ENCODE measurements around the gene UCN2.

DNA sequence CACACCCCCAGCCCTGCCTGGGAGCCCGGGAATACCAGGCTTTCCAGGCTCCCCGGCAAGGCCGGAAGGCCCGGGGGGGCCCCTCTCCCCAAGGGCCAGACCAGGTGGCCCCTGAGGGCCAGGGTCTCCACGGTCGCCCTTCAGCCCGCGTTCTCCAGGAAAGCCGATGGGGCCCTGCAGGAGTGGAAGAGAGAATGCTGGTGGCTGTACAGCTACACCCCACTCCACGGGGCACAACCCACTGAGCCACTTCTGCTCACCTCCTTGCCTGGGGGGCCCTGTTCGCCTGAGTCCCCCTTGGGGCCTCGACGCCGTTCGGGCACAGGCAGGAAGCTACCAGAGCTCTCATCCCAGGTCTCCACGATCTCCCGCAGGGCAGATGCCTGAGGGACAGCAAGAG is 11.8 kb upstream of the UCN2 start:
- no peak for TF ChIP-seq POLR2AphosphoS5 (IDR thresholded peaks at IDR 0.05; ENCODE audit: low read depth, low read length)
- no peak for TF ChIP-seq MAFK (IDR thresholded peaks at IDR 0.05; ENCODE audit: low read depth, low read length)
- TF ChIP-seq, protein P1, sequence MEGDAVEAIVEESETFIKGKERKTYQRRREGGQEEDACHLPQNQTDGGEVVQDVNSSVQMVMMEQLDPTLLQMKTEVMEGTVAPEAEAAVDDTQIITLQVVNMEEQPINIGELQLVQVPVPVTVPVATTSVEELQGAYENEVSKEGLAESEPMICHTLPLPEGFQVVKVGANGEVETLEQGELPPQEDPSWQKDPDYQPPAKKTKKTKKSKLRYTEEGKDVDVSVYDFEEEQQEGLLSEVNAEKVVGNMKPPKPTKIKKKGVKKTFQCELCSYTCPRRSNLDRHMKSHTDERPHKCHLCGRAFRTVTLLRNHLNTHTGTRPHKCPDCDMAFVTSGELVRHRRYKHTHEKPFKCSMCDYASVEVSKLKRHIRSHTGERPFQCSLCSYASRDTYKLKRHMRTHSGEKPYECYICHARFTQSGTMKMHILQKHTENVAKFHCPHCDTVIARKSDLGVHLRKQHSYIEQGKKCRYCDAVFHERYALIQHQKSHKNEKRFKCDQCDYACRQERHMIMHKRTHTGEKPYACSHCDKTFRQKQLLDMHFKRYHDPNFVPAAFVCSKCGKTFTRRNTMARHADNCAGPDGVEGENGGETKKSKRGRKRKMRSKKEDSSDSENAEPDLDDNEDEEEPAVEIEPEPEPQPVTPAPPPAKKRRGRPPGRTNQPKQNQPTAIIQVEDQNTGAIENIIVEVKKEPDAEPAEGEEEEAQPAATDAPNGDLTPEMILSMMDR (IDR thresholded peaks at IDR 0.05; ENCODE audit: control extremely low read depth in 1 of 3, insufficient read depth in 1 of 3, low read depth in 1 of 3, low read length in 3 of 3) = no peak
- TF ChIP-seq RXRA (IDR thresholded peaks at IDR 0.05; ENCODE audit: insufficient read depth, low read depth, low read length) = no peak
- no peak for TF ChIP-seq JUND (IDR thresholded peaks at IDR 0.05; ENCODE audit: low read length)
- no peak for TF ChIP-seq POLR2A (IDR thresholded peaks at IDR 0.05; ENCODE audit: control extremely low read depth in 1 of 2, low read depth in 2 of 2, low read length in 2 of 2)
- no peak for TF ChIP-seq CHD2 (IDR thresholded peaks at IDR 0.05; ENCODE audit: low read length)
- no peak for TF ChIP-seq CEBPB (IDR thresholded peaks at IDR 0.05; ENCODE audit: low read depth, low read length)
- TF ChIP-seq BCL11A (IDR thresholded peaks at IDR 0.05; ENCODE audit: low read depth in 2 of 2, low read length in 2 of 2) = no peak

Measured in H1 (cell line).